ENCODE data around the gene XIRP2. TPM values are rescaled to one million over a fixed set of nuclear protein-coding genes. Genes with fewer than 3 reads are reported as not detected.
A peak's percentile ranks its signal among the peaks of the same experiment; 100 is the strongest.
"Not testable (repeated sequence)": the region's sequence is repeated elsewhere in the genome, so short reads cannot be mapped to it uniquely, and the experiment has no call there.

Gene XIRP2
- total RNA-seq, 2 experiments from 2014 or later: not detected

GRCh38 chr2:167237478-167237877, 349.2 kb downstream of the XIRP2 start:
- CTCF ChIA-PET: no interaction called here
- no peaks in the 10 kb centered on the region for H3K9me3 Mint-ChIP-seq (ENCODE audit: low read depth)
- no peaks in the 10 kb centered on the region for H3K36me3 Mint-ChIP-seq (ENCODE audit: low read depth)
- H3K4me1 Mint-ChIP-seq: no peaks in the 10 kb centered on the region
- DNase-seq: no peak
- no peak overlapping the region for H3K4me3 Mint-ChIP-seq
- no peaks in the 10 kb centered on the region for H3K27me3 Mint-ChIP-seq
- POLR2A ChIA-PET: no interaction called here
- intact Hi-C loops (cut with DNase I, micrococcal nuclease): no loop called here
- H3K27ac Mint-ChIP-seq: no peak overlapping the region
- no peak for ATAC-seq

DNA sequence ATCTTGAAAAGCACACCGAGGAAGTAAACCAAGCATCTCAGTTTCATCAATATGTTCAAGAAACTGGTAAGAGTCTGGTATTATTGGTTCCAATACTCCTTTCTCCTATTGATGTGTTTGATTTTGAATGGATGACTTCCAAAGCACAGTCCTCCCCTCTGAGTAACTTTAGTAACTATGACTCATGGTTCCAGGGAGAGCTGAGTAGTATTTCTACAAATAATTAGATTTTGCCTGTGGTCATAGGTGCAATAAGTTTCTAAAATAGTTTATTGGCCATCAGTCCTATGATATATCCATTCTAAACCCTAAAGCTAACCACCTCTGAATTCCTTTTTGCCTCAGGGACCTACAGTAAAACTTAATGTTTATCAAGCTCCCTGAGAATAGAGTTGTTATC, 352.4 kb downstream of the XIRP2 start:
- Mint-ChIP-seq H3K9me3 (ENCODE audit: low read depth) (no peaks in the 10 kb centered on the region), H3K27ac (no peak overlapping the region), H3K4me1 (no peaks in the 10 kb centered on the region), H3K27me3 (no peaks in the 10 kb centered on the region), H3K36me3 (ENCODE audit: low read depth) (no peaks in the 10 kb centered on the region), H3K4me3 (no peak overlapping the region)
- ChIA-PET CTCF (no interaction called here), POLR2A (no interaction called here)
- DNase-seq: no peak
- no peak for ATAC-seq
- intact Hi-C loops (cut with DNase I, micrococcal nuclease): no loop called here

DNA sequence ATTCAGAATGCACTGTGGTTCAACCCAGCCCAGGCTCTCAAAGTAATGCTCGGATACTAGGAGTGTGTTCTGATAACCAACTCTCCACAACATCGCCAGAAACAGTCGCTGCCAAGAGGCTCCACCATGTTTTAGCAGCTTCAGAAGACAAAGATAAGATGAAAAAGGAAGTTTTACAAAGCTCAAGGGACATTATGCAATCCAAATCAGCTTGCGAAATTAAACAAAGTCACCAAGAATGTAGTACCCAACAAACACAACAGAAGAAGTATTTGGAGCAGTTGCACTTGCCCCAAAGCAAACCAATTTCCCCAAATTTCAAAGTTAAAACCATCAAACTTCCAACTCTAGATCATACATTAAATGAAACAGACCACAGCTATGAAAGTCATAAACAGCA, 360.9 kb downstream of the XIRP2 start:
- Mint-ChIP-seq H3K27ac (no peak overlapping the region), H3K4me3 (no peak overlapping the region), H3K4me1 (no peaks in the 10 kb centered on the region), H3K27me3 (peaks cover 6% of the 10 kb centered on the region), H3K9me3 (ENCODE audit: low read depth) (no peaks in the 10 kb centered on the region), H3K36me3 (ENCODE audit: low read depth) (no peaks in the 10 kb centered on the region)
- DNase-seq (no peak), ATAC-seq (no peak)
- intact Hi-C loops (cut with DNase I, micrococcal nuclease): no loop called here
- POLR2A ChIA-PET: no interaction called here
- CTCF ChIA-PET: no interaction called here

DNA sequence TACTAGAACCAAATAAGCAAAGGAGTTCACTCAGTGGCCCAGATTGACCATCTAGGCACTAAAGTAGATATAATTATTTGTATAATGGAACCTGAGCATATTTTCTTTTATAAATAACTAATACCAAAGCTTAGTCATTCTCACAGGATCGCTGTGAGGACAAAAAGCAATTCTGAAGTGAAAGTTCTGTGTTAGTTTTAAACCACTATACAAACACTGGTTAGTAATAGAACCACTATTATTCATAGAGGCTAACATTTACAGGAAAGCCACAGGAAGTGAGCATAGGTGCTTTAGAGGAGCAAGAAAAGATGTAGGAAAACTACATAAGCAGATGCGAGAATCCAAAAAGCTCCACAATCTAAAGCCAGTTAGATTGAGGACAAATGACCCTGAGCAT, 364.7 kb downstream of the XIRP2 start:
- Mint-ChIP-seq H3K9me3 (ENCODE audit: low read depth) (no peaks in the 10 kb centered on the region), H3K36me3 (ENCODE audit: low read depth) (no peaks in the 10 kb centered on the region), H3K27me3 (peaks cover 3% of the 10 kb centered on the region), H3K4me3 (no peak overlapping the region), H3K4me1 (no peaks in the 10 kb centered on the region), H3K27ac (no peak overlapping the region)
- intact Hi-C loops (cut with DNase I, micrococcal nuclease): no loop called here
- DNase-seq (no peak), ATAC-seq (no peak)
- ChIA-PET CTCF (interaction anchor here (0.6 to 1.4 kb wide), 2 partner anchors 11 to 14 kb away, joined by 3 read pairs; no protein-coding TSS in a partner anchor), POLR2A (no interaction called here)

- ATAC-seq (no peak), DNase-seq (no peak)
- POLR2A ChIA-PET: no interaction called here
- no peaks in the 10 kb centered on the region for H3K36me3 Mint-ChIP-seq (ENCODE audit: low read depth)
- CTCF ChIA-PET: interaction anchor here (1.4 kb wide), 1 partner anchor 9 kb away, joined by 3 read pairs; no protein-coding TSS in a partner anchor
- no peaks in the 10 kb centered on the region for H3K9me3 Mint-ChIP-seq (ENCODE audit: low read depth)
- intact Hi-C loops (cut with DNase I, micrococcal nuclease): no loop called here
- H3K27ac Mint-ChIP-seq: no peak overlapping the region
- H3K4me1 Mint-ChIP-seq: no peaks in the 10 kb centered on the region
- no peak overlapping the region for H3K4me3 Mint-ChIP-seq
- no peaks in the 10 kb centered on the region for H3K27me3 Mint-ChIP-seq
Measured at GRCh38 chr2:167254721-167255120, 366.4 kb downstream of the XIRP2 start.

- DNase-seq: no peak
- H3K27ac Mint-ChIP-seq: no peak overlapping the region
- intact Hi-C loops (cut with DNase I, micrococcal nuclease): no loop called here
- no peaks in the 10 kb centered on the region for H3K36me3 Mint-ChIP-seq (ENCODE audit: low read depth)
- no peak overlapping the region for H3K4me3 Mint-ChIP-seq
- ChIA-PET POLR2A (no interaction called here), CTCF (no interaction called here)
- ATAC-seq: no peak
- no peaks in the 10 kb centered on the region for H3K4me1 Mint-ChIP-seq
- no peaks in the 10 kb centered on the region for H3K9me3 Mint-ChIP-seq (ENCODE audit: low read depth)
- H3K27me3 Mint-ChIP-seq: no peaks in the 10 kb centered on the region
Measured at GRCh38 chr2:167258712-167259111, 370.4 kb downstream of the XIRP2 start.

GRCh38 chr2:167264380-167264779, 376.1 kb downstream of the XIRP2 start:
- Mint-ChIP-seq H3K4me1 (no peaks in the 10 kb centered on the region), H3K4me3 (no peak overlapping the region), H3K27ac (no peak overlapping the region), H3K36me3 (ENCODE audit: low read depth) (no peaks in the 10 kb centered on the region), H3K27me3 (no peaks in the 10 kb centered on the region), H3K9me3 (ENCODE audit: low read depth) (peaks cover 10% of the 10 kb centered on the region)
- CTCF ChIA-PET: interaction anchor here (0.5 to 1.0 kb wide), 6 partner anchors 10 to 1469 kb away, joined by 3 to 5 read pairs (median 3); no protein-coding TSS in a partner anchor
- POLR2A ChIA-PET: no interaction called here
- no peak for ATAC-seq
- intact Hi-C loops (cut with DNase I, micrococcal nuclease): no loop called here
- peak; percentile 13 for DNase-seq

DNA sequence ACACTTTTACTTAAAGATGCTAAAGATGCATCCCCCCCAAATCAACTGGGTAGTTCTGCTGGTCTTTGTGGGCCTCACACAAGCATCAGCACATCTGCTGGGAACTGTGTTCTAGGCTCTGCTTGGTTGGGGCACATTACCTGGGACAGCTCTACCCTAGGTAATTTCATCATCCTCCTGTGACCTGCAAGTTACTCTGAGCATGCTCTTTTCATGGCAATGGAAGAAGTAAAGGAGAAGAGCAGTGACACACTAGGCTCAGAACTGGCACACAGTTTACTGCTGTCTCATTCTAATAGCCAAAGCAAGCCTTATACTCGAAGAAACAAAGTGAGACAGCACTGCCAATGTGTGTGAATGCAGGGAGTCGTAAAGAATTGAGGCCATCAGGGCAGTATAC, 376.7 kb downstream of the XIRP2 start:
- CTCF ChIA-PET: no interaction called here

DNA sequence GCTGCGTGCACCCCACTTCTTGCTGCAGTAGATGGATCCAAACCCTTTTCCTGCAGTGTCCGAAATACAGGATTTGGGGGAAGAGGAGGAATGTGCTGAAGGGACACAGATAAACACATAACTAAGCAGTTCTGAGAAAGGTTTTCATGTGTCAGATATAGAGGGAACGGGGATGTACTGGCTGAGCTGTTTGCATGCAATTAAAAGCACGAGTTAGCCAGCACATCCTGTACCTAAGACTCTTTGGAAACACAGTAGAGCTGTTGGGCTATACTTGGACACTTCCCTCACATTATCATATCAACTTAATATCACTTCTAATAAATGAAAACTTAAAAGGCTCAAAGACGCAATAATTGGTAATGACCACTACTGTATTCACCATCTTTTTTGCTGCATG, 377.4 kb downstream of the XIRP2 start:
- ChIA-PET CTCF (no interaction called here), POLR2A (no interaction called here)
- DNase-seq: no peak
- no peak overlapping the region for H3K27ac Mint-ChIP-seq
- H3K36me3 Mint-ChIP-seq (ENCODE audit: low read depth): no peaks in the 10 kb centered on the region
- no peak overlapping the region for H3K4me3 Mint-ChIP-seq
- H3K27me3 Mint-ChIP-seq: no peaks in the 10 kb centered on the region
- peaks cover 15% of the 10 kb centered on the region for H3K9me3 Mint-ChIP-seq (ENCODE audit: low read depth)
- no peak for ATAC-seq
- no peaks in the 10 kb centered on the region for H3K4me1 Mint-ChIP-seq
- intact Hi-C loops (cut with DNase I, micrococcal nuclease): no loop called here

More for the DNA sequence above, 376.7 kb downstream of the XIRP2 start:
- DNase-seq: no peak
- intact Hi-C loops (cut with DNase I, micrococcal nuclease): no loop called here
- no peaks in the 10 kb centered on the region for H3K4me1 Mint-ChIP-seq
- H3K27ac Mint-ChIP-seq: no peak overlapping the region
- no peaks in the 10 kb centered on the region for H3K27me3 Mint-ChIP-seq
- POLR2A ChIA-PET: no interaction called here
- no peak for ATAC-seq
- no peak overlapping the region for H3K4me3 Mint-ChIP-seq
- H3K36me3 Mint-ChIP-seq (ENCODE audit: low read depth): no peaks in the 10 kb centered on the region
- H3K9me3 Mint-ChIP-seq (ENCODE audit: low read depth): peaks cover 15% of the 10 kb centered on the region

DNA sequence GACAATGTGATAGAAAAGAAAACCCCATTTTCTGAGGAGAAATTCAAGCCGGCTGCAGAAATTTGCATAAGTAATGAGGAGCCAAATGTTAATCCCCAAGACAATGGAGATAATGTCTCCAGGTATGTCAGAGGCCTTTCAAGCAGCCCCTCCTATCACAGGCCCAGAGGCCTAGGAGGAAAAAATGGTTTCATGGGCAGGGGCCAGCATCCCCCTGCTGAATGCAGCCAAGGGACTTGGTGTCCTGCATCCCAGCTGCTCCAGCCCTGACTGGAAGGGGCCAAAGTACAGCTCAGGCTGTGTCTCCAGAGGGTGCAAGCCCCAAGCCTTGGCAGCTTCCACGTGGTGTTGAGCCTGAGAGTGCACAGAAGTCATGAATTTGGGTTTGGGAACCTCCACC, 380.0 kb downstream of the XIRP2 start:
- POLR2A ChIA-PET; DNase-seq; intact Hi-C loops (cut with DNase I, micrococcal nuclease); H3K4me3 Mint-ChIP-seq; ATAC-seq; H3K27me3 Mint-ChIP-seq; H3K36me3 Mint-ChIP-seq (ENCODE audit: low read depth); CTCF ChIA-PET; H3K4me1 Mint-ChIP-seq; H3K27ac Mint-ChIP-seq: not testable (repeated sequence)
- peaks cover 15% of the 10 kb centered on the region for H3K9me3 Mint-ChIP-seq (ENCODE audit: low read depth)

- CTCF ChIA-PET: no interaction called here
- ATAC-seq (no peak), DNase-seq (no peak)
- intact Hi-C loops (cut with DNase I, micrococcal nuclease): no loop called here
- H3K9me3 Mint-ChIP-seq (ENCODE audit: low read depth): peaks cover 15% of the 10 kb centered on the region
- POLR2A ChIA-PET: no interaction called here
- H3K27me3 Mint-ChIP-seq: peaks cover 2% of the 10 kb centered on the region
- no peak overlapping the region for H3K4me3 Mint-ChIP-seq
- no peaks in the 10 kb centered on the region for H3K4me1 Mint-ChIP-seq
- no peak overlapping the region for H3K27ac Mint-ChIP-seq
- no peaks in the 10 kb centered on the region for H3K36me3 Mint-ChIP-seq (ENCODE audit: low read depth)
Measured at GRCh38 chr2:167271932-167272331, 383.7 kb downstream of the XIRP2 start.

GRCh38 chr2:167275046-167275445, 386.8 kb downstream of the XIRP2 start:
- ChIA-PET POLR2A (no interaction called here), CTCF (no interaction called here)
- Mint-ChIP-seq H3K9me3 (ENCODE audit: low read depth) (no peaks in the 10 kb centered on the region), H3K27ac (no peak overlapping the region), H3K27me3 (peaks cover 4% of the 10 kb centered on the region), H3K4me1 (no peaks in the 10 kb centered on the region), H3K36me3 (ENCODE audit: low read depth) (no peaks in the 10 kb centered on the region), H3K4me3 (no peak overlapping the region)
- DNase-seq: no peak
- ATAC-seq: no peak
- intact Hi-C loops (cut with DNase I, micrococcal nuclease): no loop called here

- H3K36me3 Mint-ChIP-seq (ENCODE audit: low read depth): no peaks in the 10 kb centered on the region
- H3K4me1 Mint-ChIP-seq: no peaks in the 10 kb centered on the region
- no peak for DNase-seq
- ChIA-PET POLR2A (no interaction called here), CTCF (no interaction called here)
- no peak for ATAC-seq
- H3K27me3 Mint-ChIP-seq: peaks cover 9% of the 10 kb centered on the region
- H3K27ac Mint-ChIP-seq: no peak overlapping the region
- intact Hi-C loops (cut with DNase I, micrococcal nuclease): no loop called here
- H3K4me3 Mint-ChIP-seq: no peak overlapping the region
- H3K9me3 Mint-ChIP-seq (ENCODE audit: low read depth): peaks cover 2% of the 10 kb centered on the region
Measured at GRCh38 chr2:167279810-167280209, 391.5 kb downstream of the XIRP2 start.

Data from activated CD4-positive, alpha-beta T cell treated with anti-CD3 and anti-CD28 coated beads for 36 hours (primary cell).